WTC11 (cell line): ENCODE results near the gene SRCIN1. TPM values are rescaled to one million over a fixed set of nuclear protein-coding genes. Genes with fewer than 3 reads are reported as not detected.

Source experiments
- ATAC-seq: fragments of 200-7000 bp; cut with Tn5 transposase; 2 replicates; pipeline ENCODE4 v1.10.0; 2021; ENCODE audit warnings: mild to moderate bottlenecking, moderate library complexity
- CTCF ChIA-PET: fragments of 300-600 bp; sonication (Branson Sonifier 250); formaldehyde crosslinking; loops from one replicate; lab custom pipeline; 2021; ENCODE audit warnings: antibody characterized with exemption; lab: Charles Lee
- POLR2A ChIA-PET: fragments of 350-600 bp; sonication (Branson Sonifier 250); formaldehyde crosslinking; loops from one replicate; lab custom pipeline; 2021; ENCODE audit warnings: antibody characterized with exemption; lab: Charles Lee
- DNase-seq: peaks from one replicate; pipeline ENCODE4 v3.0.0; 2021; ENCODE audit warnings: low spot score
- H3K27ac Mint-ChIP-seq: 2 replicates; pipeline ENCODE4 v1.8.0; 2021; ENCODE audit warnings: mixed read lengths
- H3K27me3 Mint-ChIP-seq: 2 replicates; pipeline ENCODE4 v1.8.0; 2021; ENCODE audit warnings: low read depth, mild to moderate bottlenecking, moderate library complexity, mixed read lengths
- H3K36me3 Mint-ChIP-seq: 2 replicates; pipeline ENCODE4 v1.8.0; 2021; ENCODE audit warnings: mixed read lengths
- H3K4me1 Mint-ChIP-seq: 2 replicates; pipeline ENCODE4 v1.8.0; 2022; ENCODE audit warnings: mixed read lengths
- H3K4me3 Mint-ChIP-seq: 2 replicates; pipeline ENCODE4 v1.8.0; 2021; ENCODE audit warnings: mild to moderate bottlenecking, moderate library complexity, mixed read lengths
- H3K9me3 Mint-ChIP-seq: 2 replicates; pipeline ENCODE4 v1.8.0; 2021; ENCODE audit warnings: mixed read lengths
- AR ChIP-seq: fragments of 250-450 bp; sonication (Bioruptor Pico); IDR thresholded peaks from 2 replicates; pipeline ENCODE4 v1.9.0; 2021; ENCODE audit warnings: mild to moderate bottlenecking
- ESRRA ChIP-seq: sonication (generic); formaldehyde crosslinking; IDR thresholded peaks from 2 replicates; pipeline ENCODE4 v1.8.1; 2022; ENCODE audit warnings: mild to moderate bottlenecking, missing genetic modification reagents, borderline replicate concordance
- MLX ChIP-seq: sonication (generic); formaldehyde crosslinking; IDR thresholded peaks from 2 replicates; pipeline ENCODE4 v1.8.1; 2023; ENCODE audit warnings: mild to moderate bottlenecking, missing genetic modification reagents, moderate library complexity
- NFATC4 ChIP-seq: fragments of 250-450 bp; sonication (Bioruptor Pico); IDR thresholded peaks from 2 replicates; pipeline ENCODE4 v1.9.0; 2021; ENCODE audit warnings: mild to moderate bottlenecking
- NFYB ChIP-seq: sonication (generic); formaldehyde crosslinking; conservative IDR thresholded peaks from 2 replicates; pipeline ENCODE4 v1.8.0; 2022; ENCODE audit warnings: low read depth, missing genetic modification reagents
- NR2C2 ChIP-seq: sonication (generic); formaldehyde crosslinking; IDR thresholded peaks from 2 replicates; pipeline ENCODE4 v1.8.0; 2022; ENCODE audit warnings: mild to moderate bottlenecking, missing genetic modification reagents
- NR3C1 ChIP-seq: sonication (generic); formaldehyde crosslinking; conservative IDR thresholded peaks from 2 replicates; pipeline ENCODE4 v1.8.1; 2023; ENCODE audit warnings: low read depth, mild to moderate bottlenecking, missing genetic modification reagents
- PREB ChIP-seq: sonication (generic); formaldehyde crosslinking; IDR thresholded peaks from 2 replicates; pipeline ENCODE4 v1.8.1; 2022; ENCODE audit warnings: mild to moderate bottlenecking, missing genetic modification reagents, moderate library complexity, borderline replicate concordance
- PRRX2 ChIP-seq: fragments of 250-450 bp; sonication (Bioruptor Pico); IDR thresholded peaks from 2 replicates; pipeline ENCODE4 v1.8.0; 2021; ENCODE audit warnings: mild to moderate bottlenecking
- SMAD3 ChIP-seq: sonication (generic); formaldehyde crosslinking; IDR thresholded peaks from 2 replicates; pipeline ENCODE4 v1.8.0; 2022; ENCODE audit warnings: missing genetic modification reagents, mild to moderate bottlenecking, borderline replicate concordance
- SMAD4 ChIP-seq: sonication (generic); formaldehyde crosslinking; IDR thresholded peaks from 2 replicates; pipeline ENCODE4 v1.8.0; 2022; ENCODE audit warnings: mild to moderate bottlenecking, missing genetic modification reagents
- SOX15 ChIP-seq: fragments of 250-450 bp; sonication (Bioruptor Pico); IDR thresholded peaks from 2 replicates; pipeline ENCODE4 v1.9.0; 2021; ENCODE audit warnings: mild to moderate bottlenecking
- SP1 ChIP-seq: sonication (generic); formaldehyde crosslinking; conservative IDR thresholded peaks from 2 replicates; pipeline ENCODE4 v1.8.1; 2022; ENCODE audit warnings: missing genetic modification reagents
- ZNF121 ChIP-seq: sonication (generic); formaldehyde crosslinking; IDR thresholded peaks from 2 replicates; pipeline ENCODE4 v1.8.0; 2023; ENCODE audit warnings: missing genetic modification reagents
- ZNF423 ChIP-seq: fragments of 250-450 bp; sonication (Bioruptor Pico); IDR thresholded peaks from 2 replicates; pipeline ENCODE4 v2.1.2; 2022; ENCODE audit warnings: mild to moderate bottlenecking, moderate library complexity
- ZNF671 ChIP-seq: fragments of 250-450 bp; sonication (Bioruptor Pico); IDR thresholded peaks from 2 replicates; pipeline ENCODE4 v1.8.0; 2021; ENCODE audit warnings: mild to moderate bottlenecking
- total RNA-seq: library from RNA; stranded (reverse); gene quantifications from 3 replicates; pipeline ENCODE4 v1.2.3, GENCODE V29; 2021
- TF ChIP-seq, protein P1 (sequence below): sonication (generic); formaldehyde crosslinking; IDR thresholded peaks from 2 replicates; pipeline ENCODE4 v1.8.1; 2023; ENCODE audit warnings: mild to moderate bottlenecking, moderate library complexity, missing genetic modification reagents
- TF ChIP-seq, protein P2 (sequence below): sonication (generic); formaldehyde crosslinking; IDR thresholded peaks from 2 replicates; pipeline ENCODE4 v1.8.1; 2022; ENCODE audit warnings: mild to moderate bottlenecking, moderate library complexity, missing genetic modification reagents
- TF ChIP-seq, protein P3 (sequence below): sonication (generic); formaldehyde crosslinking; IDR thresholded peaks from 2 replicates; pipeline ENCODE4 v1.8.0; 2022; ENCODE audit warnings: missing genetic modification reagents
- TF ChIP-seq, protein P4 (sequence below): sonication (generic); formaldehyde crosslinking; IDR thresholded peaks from 2 replicates; pipeline ENCODE4 v1.8.0; 2023; ENCODE audit warnings: missing genetic modification reagents
- TF ChIP-seq, protein P5 (sequence below): sonication (generic); formaldehyde crosslinking; conservative IDR thresholded peaks from 2 replicates; pipeline ENCODE4 v1.8.1; 2022; ENCODE audit warnings: mild to moderate bottlenecking, missing genetic modification reagents

SRCIN1 gene
- total RNA-seq, 1 experiment from 2014 or later, result 17.3 TPM

DNA sequence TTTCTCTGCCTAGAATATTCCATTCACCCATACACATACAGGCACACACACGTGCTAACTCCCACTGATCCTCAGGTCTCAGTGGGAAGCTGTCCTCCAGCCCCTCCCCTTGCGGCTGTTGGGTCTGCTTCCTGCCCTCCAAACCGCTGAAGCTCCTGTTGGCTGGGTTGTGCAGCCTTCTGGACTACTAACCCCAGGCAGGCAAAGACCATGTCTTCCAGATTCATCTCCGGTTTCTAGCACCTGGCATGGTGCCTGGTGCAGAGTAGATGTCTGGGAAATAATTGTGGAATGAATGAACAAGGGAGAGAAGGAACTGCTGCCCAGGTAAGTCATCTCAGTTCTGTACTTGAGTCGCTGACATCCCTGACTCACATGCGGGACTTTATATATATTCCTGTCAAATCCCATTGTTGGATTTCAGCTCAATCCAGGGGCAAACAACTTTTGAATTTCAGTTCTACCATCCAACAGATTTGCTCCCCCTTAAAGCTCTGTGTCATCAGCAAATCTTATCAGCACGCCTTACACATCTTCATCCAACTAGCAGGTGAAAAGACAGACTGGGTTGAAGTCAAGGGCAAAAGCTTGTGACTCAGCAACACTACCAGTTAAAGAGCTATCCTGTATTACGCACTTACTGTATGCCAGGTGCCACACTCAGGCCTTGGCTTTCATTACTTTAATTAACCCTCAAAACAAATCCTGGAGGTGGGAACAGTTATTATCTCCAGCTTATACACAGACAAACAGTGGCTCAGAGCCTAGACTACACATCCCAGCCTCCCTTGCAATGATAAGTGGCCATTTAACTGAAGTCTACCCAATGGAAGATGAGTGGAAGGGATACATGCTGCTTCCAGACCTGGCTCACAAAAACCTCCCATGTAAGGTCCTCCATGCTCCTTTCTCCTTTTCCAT lies 51.1 kb downstream of the SRCIN1 start:
- no peak overlapping the region for H3K4me3 Mint-ChIP-seq
- ChIA-PET POLR2A (interaction anchor here (1.3 kb wide), 1 partner anchor 9 kb away, joined by 3 read pairs; no protein-coding TSS in a partner anchor), CTCF (interaction anchor here (0.5 to 10.6 kb wide), 8 partner anchors 9 to 1670 kb away, joined by 3 to 341 read pairs (median 7); no protein-coding TSS in a partner anchor)
- no peak for ATAC-seq
- no peak for DNase-seq
- H3K27me3 Mint-ChIP-seq, result peaks cover 29% of the 10 kb centered on the region
- no peak overlapping the region for H3K27ac Mint-ChIP-seq
- TF ChIP-seq, protein P1, sequence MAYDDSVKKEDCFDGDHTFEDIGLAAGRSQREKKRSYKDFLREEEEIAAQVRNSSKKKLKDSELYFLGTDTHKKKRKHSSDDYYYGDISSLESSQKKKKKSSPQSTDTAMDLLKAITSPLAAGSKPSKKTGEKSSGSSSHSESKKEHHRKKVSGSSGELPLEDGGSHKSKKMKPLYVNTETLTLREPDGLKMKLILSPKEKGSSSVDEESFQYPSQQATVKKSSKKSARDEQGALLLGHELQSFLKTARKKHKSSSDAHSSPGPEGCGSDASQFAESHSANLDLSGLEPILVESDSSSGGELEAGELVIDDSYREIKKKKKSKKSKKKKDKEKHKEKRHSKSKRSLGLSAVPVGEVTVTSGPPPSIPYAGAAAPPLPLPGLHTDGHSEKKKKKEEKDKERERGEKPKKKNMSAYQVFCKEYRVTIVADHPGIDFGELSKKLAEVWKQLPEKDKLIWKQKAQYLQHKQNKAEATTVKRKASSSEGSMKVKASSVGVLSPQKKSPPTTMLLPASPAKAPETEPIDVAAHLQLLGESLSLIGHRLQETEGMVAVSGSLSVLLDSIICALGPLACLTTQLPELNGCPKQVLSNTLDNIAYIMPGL (CRISPR knock-in tag), result no peak
- TF ChIP-seq NR3C1 (no peak), NFYB (CRISPR knock-in tag) (0 out of 2 replicates have a peak, but pooled peaks have one; percentile 11)
- H3K36me3 Mint-ChIP-seq, result no peaks in the 10 kb centered on the region
- peaks cover 15% of the 10 kb centered on the region for H3K4me1 Mint-ChIP-seq
- no peaks in the 10 kb centered on the region for H3K9me3 Mint-ChIP-seq

DNA sequence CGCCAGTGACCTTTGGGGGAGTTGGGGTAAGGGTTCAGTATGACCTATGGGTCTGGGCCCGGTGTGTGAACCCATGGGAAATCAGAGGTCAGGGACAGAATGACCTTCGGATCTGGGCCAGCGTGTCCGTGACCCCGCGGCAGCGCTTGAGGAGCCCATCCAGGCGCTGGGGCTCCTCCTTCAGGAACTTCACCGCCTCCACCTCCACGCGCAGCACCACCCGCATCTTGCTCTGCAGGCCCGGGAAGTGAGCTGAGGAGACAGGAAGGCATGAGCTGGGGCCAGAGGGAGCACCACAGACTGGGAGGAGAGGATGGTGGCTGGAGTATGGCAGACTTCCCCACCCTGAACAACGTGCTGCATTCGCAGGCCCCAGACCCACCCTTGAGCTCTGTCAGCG lies 53.4 kb downstream of the SRCIN1 start:
- Mint-ChIP-seq H3K9me3 (no peaks in the 10 kb centered on the region), H3K27ac (no peak overlapping the region), H3K4me3 (no peak overlapping the region), H3K4me1 (no peaks in the 10 kb centered on the region; the same call in 1 of the 2 replicates), H3K27me3 (peaks cover 14% of the 10 kb centered on the region), H3K36me3 (no peaks in the 10 kb centered on the region)
- ChIA-PET POLR2A (interaction anchor here (0.6 kb wide), 1 partner anchor 183 kb away, joined by 3 read pairs; no protein-coding TSS in a partner anchor), CTCF (interaction anchor here (0.7 to 10.6 kb wide), 7 partner anchors 11 to 116 kb away, joined by 3 to 341 read pairs (median 7); no protein-coding TSS in a partner anchor)
- DNase-seq (no peak), ATAC-seq (no peak)
- no peak for TF ChIP-seq PRRX2
- TF ChIP-seq ESRRA (CRISPR knock-in tag), result no peak
- TF ChIP-seq, protein P2, sequence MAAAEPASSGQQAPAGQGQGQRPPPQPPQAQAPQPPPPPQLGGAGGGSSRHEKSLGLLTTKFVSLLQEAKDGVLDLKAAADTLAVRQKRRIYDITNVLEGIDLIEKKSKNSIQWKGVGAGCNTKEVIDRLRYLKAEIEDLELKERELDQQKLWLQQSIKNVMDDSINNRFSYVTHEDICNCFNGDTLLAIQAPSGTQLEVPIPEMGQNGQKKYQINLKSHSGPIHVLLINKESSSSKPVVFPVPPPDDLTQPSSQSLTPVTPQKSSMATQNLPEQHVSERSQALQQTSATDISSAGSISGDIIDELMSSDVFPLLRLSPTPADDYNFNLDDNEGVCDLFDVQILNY, result no peak
- TF ChIP-seq MLX (CRISPR knock-in tag), result no peak
- TF ChIP-seq SMAD4 (CRISPR knock-in tag), result no peak
- TF ChIP-seq, protein P3, sequence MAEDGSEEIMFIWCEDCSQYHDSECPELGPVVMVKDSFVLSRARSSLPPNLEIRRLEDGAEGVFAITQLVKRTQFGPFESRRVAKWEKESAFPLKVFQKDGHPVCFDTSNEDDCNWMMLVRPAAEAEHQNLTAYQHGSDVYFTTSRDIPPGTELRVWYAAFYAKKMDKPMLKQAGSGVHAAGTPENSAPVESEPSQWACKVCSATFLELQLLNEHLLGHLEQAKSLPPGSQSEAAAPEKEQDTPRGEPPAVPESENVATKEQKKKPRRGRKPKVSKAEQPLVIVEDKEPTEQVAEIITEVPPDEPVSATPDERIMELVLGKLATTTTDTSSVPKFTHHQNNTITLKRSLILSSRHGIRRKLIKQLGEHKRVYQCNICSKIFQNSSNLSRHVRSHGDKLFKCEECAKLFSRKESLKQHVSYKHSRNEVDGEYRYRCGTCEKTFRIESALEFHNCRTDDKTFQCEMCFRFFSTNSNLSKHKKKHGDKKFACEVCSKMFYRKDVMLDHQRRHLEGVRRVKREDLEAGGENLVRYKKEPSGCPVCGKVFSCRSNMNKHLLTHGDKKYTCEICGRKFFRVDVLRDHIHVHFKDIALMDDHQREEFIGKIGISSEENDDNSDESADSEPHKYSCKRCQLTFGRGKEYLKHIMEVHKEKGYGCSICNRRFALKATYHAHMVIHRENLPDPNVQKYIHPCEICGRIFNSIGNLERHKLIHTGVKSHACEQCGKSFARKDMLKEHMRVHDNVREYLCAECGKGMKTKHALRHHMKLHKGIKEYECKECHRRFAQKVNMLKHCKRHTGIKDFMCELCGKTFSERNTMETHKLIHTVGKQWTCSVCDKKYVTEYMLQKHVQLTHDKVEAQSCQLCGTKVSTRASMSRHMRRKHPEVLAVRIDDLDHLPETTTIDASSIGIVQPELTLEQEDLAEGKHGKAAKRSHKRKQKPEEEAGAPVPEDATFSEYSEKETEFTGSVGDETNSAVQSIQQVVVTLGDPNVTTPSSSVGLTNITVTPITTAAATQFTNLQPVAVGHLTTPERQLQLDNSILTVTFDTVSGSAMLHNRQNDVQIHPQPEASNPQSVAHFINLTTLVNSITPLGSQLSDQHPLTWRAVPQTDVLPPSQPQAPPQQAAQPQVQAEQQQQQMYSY, result no peak
- TF ChIP-seq AR, result no peak
- TF ChIP-seq SP1 (CRISPR knock-in tag), result no peak
- no peak for TF ChIP-seq NR2C2 (CRISPR knock-in tag)
- no peak for TF ChIP-seq SOX15
- TF ChIP-seq, protein P4, sequence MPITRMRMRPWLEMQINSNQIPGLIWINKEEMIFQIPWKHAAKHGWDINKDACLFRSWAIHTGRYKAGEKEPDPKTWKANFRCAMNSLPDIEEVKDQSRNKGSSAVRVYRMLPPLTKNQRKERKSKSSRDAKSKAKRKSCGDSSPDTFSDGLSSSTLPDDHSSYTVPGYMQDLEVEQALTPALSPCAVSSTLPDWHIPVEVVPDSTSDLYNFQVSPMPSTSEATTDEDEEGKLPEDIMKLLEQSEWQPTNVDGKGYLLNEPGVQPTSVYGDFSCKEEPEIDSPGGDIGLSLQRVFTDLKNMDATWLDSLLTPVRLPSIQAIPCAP (CRISPR knock-in tag), result no peak
- TF ChIP-seq ZNF423 (CRISPR knock-in tag), result no peak
- no peak for TF ChIP-seq ZNF671 (CRISPR knock-in tag)
- no peak for TF ChIP-seq ZNF121
- TF ChIP-seq PREB (CRISPR knock-in tag), result no peak
- no peak for TF ChIP-seq SMAD3 (CRISPR knock-in tag)
- TF ChIP-seq NFATC4 (CRISPR knock-in tag), result no peak
- TF ChIP-seq, protein P5, sequence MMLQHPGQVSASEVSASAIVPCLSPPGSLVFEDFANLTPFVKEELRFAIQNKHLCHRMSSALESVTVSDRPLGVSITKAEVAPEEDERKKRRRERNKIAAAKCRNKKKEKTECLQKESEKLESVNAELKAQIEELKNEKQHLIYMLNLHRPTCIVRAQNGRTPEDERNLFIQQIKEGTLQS (CRISPR knock-in tag), result no peak
